Stimulated activated memory B cell treated with anti-CD40 and anti-IgM and Interleukin-4, amounts not matched to agents 10 μg/mL and 1 μg/mL and 100 μg/mL, for 72 hours (primary cell): ENCODE results near the gene RASGRP2.
"Not testable (repeated sequence)": the region's sequence is repeated elsewhere in the genome, so short reads cannot be mapped to it uniquely, and the experiment has no call there.

Experiments used
- ATAC-seq: fragments of 150-1000 bp; cut with Tn5 transposase; 2 replicates; pipeline ENCODE4 v1.10.0; 2021
- H3K27ac Mint-ChIP-seq: one replicate; pipeline ENCODE4 v1.8.0; 2022; ENCODE audit warnings: mild to moderate bottlenecking, mixed read lengths
- H3K27me3 Mint-ChIP-seq: one replicate; pipeline ENCODE4 v1.8.0; 2022; ENCODE audit warnings: mixed read lengths
- H3K36me3 Mint-ChIP-seq: one replicate; pipeline ENCODE4 v1.8.0; 2022; ENCODE audit warnings: mixed read lengths
- H3K4me1 Mint-ChIP-seq: one replicate; pipeline ENCODE4 v1.8.0; 2022; ENCODE audit warnings: mixed read lengths
- H3K4me3 Mint-ChIP-seq: one replicate; pipeline ENCODE4 v1.8.0; 2022; ENCODE audit warnings: mild to moderate bottlenecking, moderate library complexity, mixed read lengths
- H3K9me3 Mint-ChIP-seq: one replicate; pipeline ENCODE4 v1.8.0; 2022; ENCODE audit warnings: mixed read lengths

The RASGRP2 gene

GRCh38 chr11:64713781-64714363, 30.1 kb downstream of the RASGRP2 start:
- no peaks in the 10 kb centered on the region for H3K36me3 Mint-ChIP-seq
- ATAC-seq, result no peak
- H3K9me3 Mint-ChIP-seq, result no peaks in the 10 kb centered on the region
- peaks cover 51% of the 10 kb centered on the region for H3K4me1 Mint-ChIP-seq
- no peak overlapping the region for H3K27ac Mint-ChIP-seq
- peaks cover 89% of the 10 kb centered on the region for H3K27me3 Mint-ChIP-seq
- H3K4me3 Mint-ChIP-seq, result peak overlapping the region; percentile 27

GRCh38 chr11:64713016-64713707, 30.8 kb downstream of the RASGRP2 start:
- Mint-ChIP-seq H3K4me3 (no peak overlapping the region), H3K27ac (no peak overlapping the region), H3K4me1 (peaks cover 51% of the 10 kb centered on the region), H3K9me3 (no peaks in the 10 kb centered on the region), H3K27me3 (peaks cover 89% of the 10 kb centered on the region), H3K36me3 (no peaks in the 10 kb centered on the region)
- ATAC-seq, result no peak

- ATAC-seq, result no peak
- no peak overlapping the region for H3K4me3 Mint-ChIP-seq
- H3K9me3 Mint-ChIP-seq, result no peaks in the 10 kb centered on the region
- peaks cover 51% of the 10 kb centered on the region for H3K4me1 Mint-ChIP-seq
- no peaks in the 10 kb centered on the region for H3K36me3 Mint-ChIP-seq
- H3K27ac Mint-ChIP-seq, result no peak overlapping the region
- peaks cover 88% of the 10 kb centered on the region for H3K27me3 Mint-ChIP-seq
These were observed 31.4 kb downstream of the RASGRP2 start for GRCh38 chr11:64712430-64713015.

GRCh38 chr11:64711956-64712362, 32.0 kb downstream of the RASGRP2 start:
- H3K36me3 Mint-ChIP-seq, result no peaks in the 10 kb centered on the region
- H3K9me3 Mint-ChIP-seq, result no peaks in the 10 kb centered on the region
- peak overlapping the region; percentile 4 for H3K4me3 Mint-ChIP-seq
- ATAC-seq, result no peak
- peaks cover 82% of the 10 kb centered on the region for H3K27me3 Mint-ChIP-seq
- H3K4me1 Mint-ChIP-seq, result peaks cover 51% of the 10 kb centered on the region
- H3K27ac Mint-ChIP-seq, result no peak overlapping the region

DNA sequence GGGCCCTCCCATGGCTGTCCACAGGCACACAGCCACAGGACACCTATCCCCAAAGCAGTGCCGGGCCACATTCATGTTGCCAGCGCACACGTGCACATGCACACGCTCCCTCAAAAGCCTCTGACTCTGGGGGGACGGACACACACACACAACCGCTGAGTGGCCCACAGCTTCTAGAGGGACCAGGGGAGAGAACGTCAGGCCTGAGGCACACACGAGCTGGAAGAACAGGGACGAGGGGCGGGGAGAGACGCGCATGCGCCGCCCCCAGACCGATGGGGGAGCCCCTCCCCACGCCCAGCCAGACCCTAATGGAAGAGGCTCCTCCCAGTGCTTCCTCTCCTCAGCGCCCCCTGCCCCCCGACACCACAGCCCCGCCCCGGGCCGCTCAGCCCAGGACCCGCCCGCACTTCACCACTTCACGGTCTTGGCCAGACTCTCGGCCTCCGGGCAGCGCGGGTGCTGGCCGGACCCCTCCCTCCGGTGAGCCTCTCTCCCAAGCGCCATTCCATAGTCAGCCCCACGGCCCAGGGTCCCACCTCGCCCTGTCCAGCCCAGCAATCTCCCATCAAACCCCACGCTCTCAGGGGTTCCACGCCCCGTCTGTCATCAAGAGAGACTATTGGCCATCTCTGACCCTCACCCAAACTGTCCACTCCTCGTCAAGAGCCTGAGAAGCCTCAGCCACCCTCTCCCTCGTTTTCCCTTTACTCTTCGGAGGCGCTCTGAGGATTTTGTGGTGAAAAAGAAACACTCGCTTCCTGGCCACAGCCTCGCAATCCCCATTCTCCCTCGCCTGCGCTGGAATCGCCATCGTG, 32.6 kb downstream of the RASGRP2 start:
- no peaks in the 10 kb centered on the region for H3K36me3 Mint-ChIP-seq
- H3K4me1 Mint-ChIP-seq, result peaks cover 48% of the 10 kb centered on the region
- H3K9me3 Mint-ChIP-seq, result no peaks in the 10 kb centered on the region
- no peak overlapping the region for H3K4me3 Mint-ChIP-seq
- peaks cover 76% of the 10 kb centered on the region for H3K27me3 Mint-ChIP-seq
- H3K27ac Mint-ChIP-seq, result no peak overlapping the region
- peak; percentile 10 for ATAC-seq

DNA sequence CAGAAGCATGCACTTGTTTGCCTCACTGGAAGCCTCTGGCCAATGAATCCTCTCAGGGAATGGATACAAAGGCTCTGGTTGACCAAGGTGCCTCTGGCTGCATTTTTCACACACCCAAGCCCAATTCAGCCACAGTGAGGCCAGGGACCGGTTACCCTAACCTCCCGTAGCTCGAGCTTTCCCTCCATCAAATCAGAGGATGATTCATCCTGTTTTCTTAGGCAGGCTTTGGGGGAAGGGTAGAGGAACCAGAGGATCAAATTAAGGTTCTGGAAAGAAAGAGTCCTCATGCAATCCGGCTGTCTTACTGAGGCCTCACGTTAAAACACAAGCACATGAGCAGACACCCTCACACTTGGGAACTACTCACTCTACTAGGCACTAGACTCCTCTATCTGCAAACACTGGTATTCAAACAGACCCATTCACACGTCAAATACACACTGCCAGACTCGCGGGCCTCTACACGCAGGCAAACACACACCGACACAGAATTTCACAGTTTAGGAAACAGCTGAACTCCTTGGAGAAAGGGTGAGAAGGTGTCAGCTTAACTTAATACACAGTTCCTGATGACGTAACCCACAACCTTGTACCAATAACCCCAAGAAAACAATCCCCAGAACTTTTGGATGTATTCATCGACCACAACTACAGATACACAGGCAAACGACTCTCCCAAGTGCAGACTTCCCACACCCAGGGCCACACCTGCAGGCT, 33.4 kb downstream of the RASGRP2 start:
- Mint-ChIP-seq H3K4me1 (peaks cover 42% of the 10 kb centered on the region), H3K27me3 (peaks cover 69% of the 10 kb centered on the region), H3K4me3 (no peak overlapping the region), H3K36me3 (no peaks in the 10 kb centered on the region), H3K9me3 (no peaks in the 10 kb centered on the region), H3K27ac (no peak overlapping the region)
- no peak for ATAC-seq

- no peak for ATAC-seq
- H3K36me3 Mint-ChIP-seq, result no peaks in the 10 kb centered on the region
- H3K27me3 Mint-ChIP-seq, result peaks cover 48% of the 10 kb centered on the region
- H3K27ac Mint-ChIP-seq, result no peak overlapping the region
- H3K4me3 Mint-ChIP-seq, result no peak overlapping the region
- H3K4me1 Mint-ChIP-seq, result peaks cover 17% of the 10 kb centered on the region
- no peaks in the 10 kb centered on the region for H3K9me3 Mint-ChIP-seq
These were observed 38.4 kb downstream of the RASGRP2 start for GRCh38 chr11:64705501-64705900.

DNA sequence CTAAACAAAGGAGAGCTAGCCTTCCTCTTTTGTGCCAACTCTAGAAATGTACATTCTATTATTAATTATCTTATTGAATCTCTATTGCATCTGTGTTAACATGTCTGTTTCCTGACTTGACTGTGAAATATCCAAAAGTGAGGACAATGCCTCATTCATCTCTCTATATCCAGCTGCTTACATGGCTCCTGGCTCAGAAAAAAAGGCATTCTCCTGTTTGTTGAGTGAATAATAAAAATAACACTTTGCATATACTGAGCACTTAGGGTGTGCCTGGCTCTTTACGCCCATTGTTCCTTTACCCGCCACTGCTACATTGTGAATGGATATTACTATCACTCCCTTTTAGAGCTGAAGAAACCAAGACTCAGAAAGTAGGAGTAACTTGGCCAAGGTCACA, 40.9 kb downstream of the RASGRP2 start:
- no peak for ATAC-seq
- no peaks in the 10 kb centered on the region for H3K36me3 Mint-ChIP-seq
- H3K9me3 Mint-ChIP-seq, result no peaks in the 10 kb centered on the region
- peaks cover 6% of the 10 kb centered on the region for H3K4me1 Mint-ChIP-seq
- H3K27ac Mint-ChIP-seq, result no peak overlapping the region
- H3K4me3 Mint-ChIP-seq, result no peak overlapping the region
- H3K27me3 Mint-ChIP-seq, result peaks cover 33% of the 10 kb centered on the region

DNA sequence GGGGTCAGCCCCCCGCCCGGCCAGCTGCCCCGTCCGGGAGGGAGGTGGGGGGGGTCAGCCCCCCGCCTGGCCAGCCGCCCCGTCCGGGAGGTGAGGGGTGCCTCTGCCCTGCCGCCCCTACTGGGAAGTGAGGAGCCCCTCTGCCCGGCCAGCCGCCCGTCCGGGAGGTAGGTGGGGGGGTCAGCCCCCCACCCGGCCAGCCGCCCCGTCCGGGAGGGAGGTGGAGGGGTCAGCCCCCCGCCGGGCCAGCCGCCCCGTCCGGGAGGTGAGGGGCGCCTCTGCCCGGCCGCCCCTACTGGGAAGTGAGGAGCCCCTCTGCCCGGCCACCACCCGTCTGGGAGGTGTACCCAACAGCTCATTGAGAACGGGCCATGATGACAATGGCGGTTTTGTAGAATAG, 42.0 kb downstream of the RASGRP2 start:
- not testable (repeated sequence) for ATAC-seq, H3K36me3 Mint-ChIP-seq, H3K4me3 Mint-ChIP-seq, H3K9me3 Mint-ChIP-seq, H3K27ac Mint-ChIP-seq, H3K4me1 Mint-ChIP-seq
- peaks cover 28% of the 10 kb centered on the region for H3K27me3 Mint-ChIP-seq

- H3K9me3 Mint-ChIP-seq, result no peaks in the 10 kb centered on the region
- no peak overlapping the region for H3K27ac Mint-ChIP-seq
- no peak for ATAC-seq
- peaks cover 12% of the 10 kb centered on the region for H3K4me1 Mint-ChIP-seq
- H3K27me3 Mint-ChIP-seq, result peaks cover 29% of the 10 kb centered on the region
- H3K4me3 Mint-ChIP-seq, result no peak overlapping the region
- H3K36me3 Mint-ChIP-seq, result no peaks in the 10 kb centered on the region
These were observed 45.5 kb downstream of the RASGRP2 start for GRCh38 chr11:64698427-64698826.

DNA sequence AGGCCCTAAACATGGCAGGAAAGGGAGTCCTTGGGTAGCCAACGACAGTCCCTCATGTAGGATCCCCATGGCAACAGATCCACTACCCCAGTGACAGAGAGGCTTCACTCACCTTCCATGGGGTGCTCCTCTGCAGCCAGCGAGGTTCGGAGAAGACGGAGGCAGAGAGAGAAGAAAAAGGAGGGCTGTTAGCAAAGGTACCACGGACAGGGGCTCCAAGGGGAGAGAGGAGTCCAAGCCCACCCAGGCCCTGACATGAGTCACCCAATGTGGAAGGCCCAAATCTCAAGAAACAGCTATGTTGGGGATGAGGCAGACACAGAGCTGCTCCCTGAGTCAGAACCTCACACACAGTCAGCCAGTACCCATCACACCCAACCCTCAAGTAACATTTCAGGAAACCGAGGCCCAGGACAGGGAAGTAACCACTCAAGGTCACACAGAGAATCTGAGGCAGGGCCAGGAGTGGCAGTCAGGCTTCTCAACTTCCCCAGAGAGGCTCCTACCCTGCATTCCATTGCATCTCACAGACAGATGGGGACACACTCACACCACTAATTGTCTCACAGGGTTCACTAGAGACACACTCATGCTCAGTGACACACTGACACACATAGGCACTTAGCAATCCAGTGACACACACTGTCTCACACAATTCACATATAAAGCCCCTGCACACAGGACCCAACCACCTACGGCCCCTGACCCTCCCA, 46.1 kb downstream of the RASGRP2 start:
- Mint-ChIP-seq H3K4me3 (no peak overlapping the region), H3K27ac (no peak overlapping the region), H3K27me3 (peaks cover 35% of the 10 kb centered on the region)

GRCh38 chr11:64696045-64696444, 47.9 kb downstream of the RASGRP2 start:
- Mint-ChIP-seq H3K4me3 (no peak overlapping the region), H3K4me1 (peaks cover 24% of the 10 kb centered on the region), H3K9me3 (no peaks in the 10 kb centered on the region), H3K36me3 (no peaks in the 10 kb centered on the region), H3K27me3 (peaks cover 45% of the 10 kb centered on the region), H3K27ac (no peak overlapping the region)
- no peak for ATAC-seq

More for the DNA sequence above, 46.1 kb downstream of the RASGRP2 start:
- Mint-ChIP-seq H3K9me3 (no peaks in the 10 kb centered on the region), H3K4me1 (peaks cover 17% of the 10 kb centered on the region), H3K36me3 (no peaks in the 10 kb centered on the region)
- peak; percentile 13 for ATAC-seq

DNA sequence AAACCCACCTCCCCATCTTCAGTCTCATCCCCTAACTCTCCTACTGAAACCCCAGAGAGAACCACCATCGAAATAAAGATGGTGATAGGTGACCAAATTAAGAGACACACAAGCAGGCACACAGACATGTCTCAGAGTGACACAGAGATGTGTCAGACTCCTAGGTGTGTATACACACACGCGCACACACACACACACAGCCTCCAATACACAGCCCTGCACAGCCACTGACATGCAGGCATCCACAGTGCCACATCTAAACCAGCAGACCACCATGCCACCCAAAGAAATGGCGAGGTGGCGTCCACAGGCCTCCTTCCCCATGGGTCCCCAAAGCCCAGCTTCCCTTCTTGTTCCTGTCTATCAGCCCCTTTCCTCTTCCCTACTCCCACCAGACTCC, 48.4 kb downstream of the RASGRP2 start:
- peaks cover 24% of the 10 kb centered on the region for H3K4me1 Mint-ChIP-seq
- H3K36me3 Mint-ChIP-seq, result no peaks in the 10 kb centered on the region
- peaks cover 40% of the 10 kb centered on the region for H3K27me3 Mint-ChIP-seq
- no peaks in the 10 kb centered on the region for H3K9me3 Mint-ChIP-seq
- ATAC-seq, result no peak
- H3K4me3 Mint-ChIP-seq, result no peak overlapping the region
- H3K27ac Mint-ChIP-seq, result peak overlapping the region; percentile 64

GRCh38 chr11:64694821-64695365, 49.0 kb downstream of the RASGRP2 start:
- H3K27me3 Mint-ChIP-seq, result peaks cover 33% of the 10 kb centered on the region
- peak overlapping the region; percentile 64 for H3K27ac Mint-ChIP-seq
- H3K4me1 Mint-ChIP-seq, result peaks cover 24% of the 10 kb centered on the region
- H3K36me3 Mint-ChIP-seq, result no peaks in the 10 kb centered on the region
- no peak overlapping the region for H3K4me3 Mint-ChIP-seq
- H3K9me3 Mint-ChIP-seq, result no peaks in the 10 kb centered on the region
- peak; percentile 72 for ATAC-seq
